Activated effector memory CD4-positive, alpha-beta T cell treated with anti-CD3 and anti-CD28 coated beads, Interleukin-2, amount 50 U/mL, for 16 hours (primary cell): ENCODE data around the gene ASPRV1.

Experiments
- DNase-seq: peaks from one replicate; pipeline ENCODE4 v3.0.0-alpha.2; 2020

Gene ASPRV1

GRCh38 chr2:69937968-69938367 lies 23.5 kb downstream of the ASPRV1 start:
- DNase-seq: no peak

- no peak for DNase-seq
Observed at GRCh38 chr2:69936906-69937305, 24.5 kb downstream of the ASPRV1 start.

GRCh38 chr2:69935011-69935410 lies 26.4 kb downstream of the ASPRV1 start:
- DNase-seq: no peak

GRCh38 chr2:69934614-69934908 lies 26.9 kb downstream of the ASPRV1 start:
- no peak for DNase-seq

- no peak for DNase-seq
Observed at GRCh38 chr2:69933839-69934613, 27.4 kb downstream of the ASPRV1 start.

GRCh38 chr2:69933254-69933828 lies 28.1 kb downstream of the ASPRV1 start:
- no peak for DNase-seq

GRCh38 chr2:69932596-69932922 lies 28.9 kb downstream of the ASPRV1 start:
- DNase-seq: no peak

GRCh38 chr2:69931832-69932595 lies 29.4 kb downstream of the ASPRV1 start:
- DNase-seq: no peak

- no peak for DNase-seq
Observed at GRCh38 chr2:69926849-69927515, 34.4 kb downstream of the ASPRV1 start.

- DNase-seq: no peak
Observed at GRCh38 chr2:69923116-69923515, 38.3 kb downstream of the ASPRV1 start.

GRCh38 chr2:69918401-69918800 lies 43.0 kb downstream of the ASPRV1 start:
- DNase-seq: no peak

GRCh38 chr2:69917852-69918251 lies 43.6 kb downstream of the ASPRV1 start:
- DNase-seq: no peak

GRCh38 chr2:69916106-69916505 lies 45.3 kb downstream of the ASPRV1 start:
- DNase-seq: no peak

- DNase-seq: peak; percentile 100
Observed at GRCh38 chr2:69914950-69915945, 46.2 kb downstream of the ASPRV1 start, which contains the start of gene MXD1. Gene MXD1, plus strand, starts transcription at chr2:69915109. Its CDS starts 222 bp downstream, at chr2:69915331.

GRCh38 chr2:69914164-69914949 lies 47.1 kb downstream of the ASPRV1 start:
- no peak for DNase-seq

- no peak for DNase-seq
Observed at GRCh38 chr2:69911985-69912563, 49.4 kb downstream of the ASPRV1 start.
